ENCODE data around the gene SLFN12L. TPM values are rescaled to one million over a fixed set of nuclear protein-coding genes. Genes with fewer than 3 reads are reported as not detected.

Gene SLFN12L
- total and polyA plus RNA-seq, 9 of the 15 experiments (the other 6 are each of a cell fraction or from before 2014, with no cell fraction given), result 0.04 to 0.31 (median 0.08) TPM; not detected in 3

DNA sequence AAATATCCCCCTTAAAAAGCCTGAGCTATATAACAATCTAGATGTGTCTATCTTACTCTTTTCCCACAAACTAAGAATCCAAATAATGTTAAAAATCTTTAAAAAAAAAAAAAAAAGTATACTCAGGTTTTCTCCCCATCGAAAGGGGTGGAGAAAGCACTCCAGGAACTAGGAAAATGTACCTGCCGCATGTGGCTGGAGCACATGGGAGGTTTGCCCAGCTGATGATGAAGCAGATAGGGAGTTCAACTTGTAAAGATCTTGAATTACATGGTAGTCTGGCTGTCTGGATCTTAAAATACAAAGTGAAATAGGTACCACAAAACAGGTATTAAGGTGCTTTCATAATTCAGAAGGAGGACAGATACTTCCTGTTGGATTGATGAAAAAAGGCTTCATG is 31.9 kb upstream of the SLFN12L start (continued):
- TF ChIP-seq, protein P1, sequence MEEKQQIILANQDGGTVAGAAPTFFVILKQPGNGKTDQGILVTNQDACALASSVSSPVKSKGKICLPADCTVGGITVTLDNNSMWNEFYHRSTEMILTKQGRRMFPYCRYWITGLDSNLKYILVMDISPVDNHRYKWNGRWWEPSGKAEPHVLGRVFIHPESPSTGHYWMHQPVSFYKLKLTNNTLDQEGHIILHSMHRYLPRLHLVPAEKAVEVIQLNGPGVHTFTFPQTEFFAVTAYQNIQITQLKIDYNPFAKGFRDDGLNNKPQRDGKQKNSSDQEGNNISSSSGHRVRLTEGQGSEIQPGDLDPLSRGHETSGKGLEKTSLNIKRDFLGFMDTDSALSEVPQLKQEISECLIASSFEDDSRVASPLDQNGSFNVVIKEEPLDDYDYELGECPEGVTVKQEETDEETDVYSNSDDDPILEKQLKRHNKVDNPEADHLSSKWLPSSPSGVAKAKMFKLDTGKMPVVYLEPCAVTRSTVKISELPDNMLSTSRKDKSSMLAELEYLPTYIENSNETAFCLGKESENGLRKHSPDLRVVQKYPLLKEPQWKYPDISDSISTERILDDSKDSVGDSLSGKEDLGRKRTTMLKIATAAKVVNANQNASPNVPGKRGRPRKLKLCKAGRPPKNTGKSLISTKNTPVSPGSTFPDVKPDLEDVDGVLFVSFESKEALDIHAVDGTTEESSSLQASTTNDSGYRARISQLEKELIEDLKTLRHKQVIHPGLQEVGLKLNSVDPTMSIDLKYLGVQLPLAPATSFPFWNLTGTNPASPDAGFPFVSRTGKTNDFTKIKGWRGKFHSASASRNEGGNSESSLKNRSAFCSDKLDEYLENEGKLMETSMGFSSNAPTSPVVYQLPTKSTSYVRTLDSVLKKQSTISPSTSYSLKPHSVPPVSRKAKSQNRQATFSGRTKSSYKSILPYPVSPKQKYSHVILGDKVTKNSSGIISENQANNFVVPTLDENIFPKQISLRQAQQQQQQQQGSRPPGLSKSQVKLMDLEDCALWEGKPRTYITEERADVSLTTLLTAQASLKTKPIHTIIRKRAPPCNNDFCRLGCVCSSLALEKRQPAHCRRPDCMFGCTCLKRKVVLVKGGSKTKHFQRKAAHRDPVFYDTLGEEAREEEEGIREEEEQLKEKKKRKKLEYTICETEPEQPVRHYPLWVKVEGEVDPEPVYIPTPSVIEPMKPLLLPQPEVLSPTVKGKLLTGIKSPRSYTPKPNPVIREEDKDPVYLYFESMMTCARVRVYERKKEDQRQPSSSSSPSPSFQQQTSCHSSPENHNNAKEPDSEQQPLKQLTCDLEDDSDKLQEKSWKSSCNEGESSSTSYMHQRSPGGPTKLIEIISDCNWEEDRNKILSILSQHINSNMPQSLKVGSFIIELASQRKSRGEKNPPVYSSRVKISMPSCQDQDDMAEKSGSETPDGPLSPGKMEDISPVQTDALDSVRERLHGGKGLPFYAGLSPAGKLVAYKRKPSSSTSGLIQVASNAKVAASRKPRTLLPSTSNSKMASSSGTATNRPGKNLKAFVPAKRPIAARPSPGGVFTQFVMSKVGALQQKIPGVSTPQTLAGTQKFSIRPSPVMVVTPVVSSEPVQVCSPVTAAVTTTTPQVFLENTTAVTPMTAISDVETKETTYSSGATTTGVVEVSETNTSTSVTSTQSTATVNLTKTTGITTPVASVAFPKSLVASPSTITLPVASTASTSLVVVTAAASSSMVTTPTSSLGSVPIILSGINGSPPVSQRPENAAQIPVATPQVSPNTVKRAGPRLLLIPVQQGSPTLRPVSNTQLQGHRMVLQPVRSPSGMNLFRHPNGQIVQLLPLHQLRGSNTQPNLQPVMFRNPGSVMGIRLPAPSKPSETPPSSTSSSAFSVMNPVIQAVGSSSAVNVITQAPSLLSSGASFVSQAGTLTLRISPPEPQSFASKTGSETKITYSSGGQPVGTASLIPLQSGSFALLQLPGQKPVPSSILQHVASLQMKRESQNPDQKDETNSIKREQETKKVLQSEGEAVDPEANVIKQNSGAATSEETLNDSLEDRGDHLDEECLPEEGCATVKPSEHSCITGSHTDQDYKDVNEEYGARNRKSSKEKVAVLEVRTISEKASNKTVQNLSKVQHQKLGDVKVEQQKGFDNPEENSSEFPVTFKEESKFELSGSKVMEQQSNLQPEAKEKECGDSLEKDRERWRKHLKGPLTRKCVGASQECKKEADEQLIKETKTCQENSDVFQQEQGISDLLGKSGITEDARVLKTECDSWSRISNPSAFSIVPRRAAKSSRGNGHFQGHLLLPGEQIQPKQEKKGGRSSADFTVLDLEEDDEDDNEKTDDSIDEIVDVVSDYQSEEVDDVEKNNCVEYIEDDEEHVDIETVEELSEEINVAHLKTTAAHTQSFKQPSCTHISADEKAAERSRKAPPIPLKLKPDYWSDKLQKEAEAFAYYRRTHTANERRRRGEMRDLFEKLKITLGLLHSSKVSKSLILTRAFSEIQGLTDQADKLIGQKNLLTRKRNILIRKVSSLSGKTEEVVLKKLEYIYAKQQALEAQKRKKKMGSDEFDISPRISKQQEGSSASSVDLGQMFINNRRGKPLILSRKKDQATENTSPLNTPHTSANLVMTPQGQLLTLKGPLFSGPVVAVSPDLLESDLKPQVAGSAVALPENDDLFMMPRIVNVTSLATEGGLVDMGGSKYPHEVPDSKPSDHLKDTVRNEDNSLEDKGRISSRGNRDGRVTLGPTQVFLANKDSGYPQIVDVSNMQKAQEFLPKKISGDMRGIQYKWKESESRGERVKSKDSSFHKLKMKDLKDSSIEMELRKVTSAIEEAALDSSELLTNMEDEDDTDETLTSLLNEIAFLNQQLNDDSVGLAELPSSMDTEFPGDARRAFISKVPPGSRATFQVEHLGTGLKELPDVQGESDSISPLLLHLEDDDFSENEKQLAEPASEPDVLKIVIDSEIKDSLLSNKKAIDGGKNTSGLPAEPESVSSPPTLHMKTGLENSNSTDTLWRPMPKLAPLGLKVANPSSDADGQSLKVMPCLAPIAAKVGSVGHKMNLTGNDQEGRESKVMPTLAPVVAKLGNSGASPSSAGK (IDR thresholded peaks at IDR 0.05), result peak; percentile 45
- TF ChIP-seq ZFP1 (CRISPR knock-in tag; IDR thresholded peaks at IDR 0.05) (no peak), MNT (conservative IDR thresholded peaks at IDR 0.05) (peak; percentile 68 to 76), ZBTB9 (CRISPR knock-in tag; IDR thresholded peaks at IDR 0.05) (no peak), JUNB (CRISPR knock-in tag; conservative IDR thresholded peaks at IDR 0.05) (no peak), ZNF778 (CRISPR knock-in tag; IDR thresholded peaks at IDR 0.05) (no peak), GATA2 (CRISPR knock-in tag; IDR thresholded peaks at IDR 0.05) (no peak)
- TF ChIP-seq, protein P2, sequence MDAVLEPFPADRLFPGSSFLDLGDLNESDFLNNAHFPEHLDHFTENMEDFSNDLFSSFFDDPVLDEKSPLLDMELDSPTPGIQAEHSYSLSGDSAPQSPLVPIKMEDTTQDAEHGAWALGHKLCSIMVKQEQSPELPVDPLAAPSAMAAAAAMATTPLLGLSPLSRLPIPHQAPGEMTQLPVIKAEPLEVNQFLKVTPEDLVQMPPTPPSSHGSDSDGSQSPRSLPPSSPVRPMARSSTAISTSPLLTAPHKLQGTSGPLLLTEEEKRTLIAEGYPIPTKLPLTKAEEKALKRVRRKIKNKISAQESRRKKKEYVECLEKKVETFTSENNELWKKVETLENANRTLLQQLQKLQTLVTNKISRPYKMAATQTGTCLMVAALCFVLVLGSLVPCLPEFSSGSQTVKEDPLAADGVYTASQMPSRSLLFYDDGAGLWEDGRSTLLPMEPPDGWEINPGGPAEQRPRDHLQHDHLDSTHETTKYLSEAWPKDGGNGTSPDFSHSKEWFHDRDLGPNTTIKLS (IDR thresholded peaks at IDR 0.05; ENCODE audit: borderline replicate concordance, low read depth), result no peak
- TF ChIP-seq, protein P3, sequence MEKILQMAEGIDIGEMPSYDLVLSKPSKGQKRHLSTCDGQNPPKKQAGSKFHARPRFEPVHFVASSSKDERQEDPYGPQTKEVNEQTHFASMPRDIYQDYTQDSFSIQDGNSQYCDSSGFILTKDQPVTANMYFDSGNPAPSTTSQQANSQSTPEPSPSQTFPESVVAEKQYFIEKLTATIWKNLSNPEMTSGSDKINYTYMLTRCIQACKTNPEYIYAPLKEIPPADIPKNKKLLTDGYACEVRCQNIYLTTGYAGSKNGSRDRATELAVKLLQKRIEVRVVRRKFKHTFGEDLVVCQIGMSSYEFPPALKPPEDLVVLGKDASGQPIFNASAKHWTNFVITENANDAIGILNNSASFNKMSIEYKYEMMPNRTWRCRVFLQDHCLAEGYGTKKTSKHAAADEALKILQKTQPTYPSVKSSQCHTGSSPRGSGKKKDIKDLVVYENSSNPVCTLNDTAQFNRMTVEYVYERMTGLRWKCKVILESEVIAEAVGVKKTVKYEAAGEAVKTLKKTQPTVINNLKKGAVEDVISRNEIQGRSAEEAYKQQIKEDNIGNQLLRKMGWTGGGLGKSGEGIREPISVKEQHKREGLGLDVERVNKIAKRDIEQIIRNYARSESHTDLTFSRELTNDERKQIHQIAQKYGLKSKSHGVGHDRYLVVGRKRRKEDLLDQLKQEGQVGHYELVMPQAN (IDR thresholded peaks at IDR 0.05; ENCODE audit: borderline replicate concordance), result peak; percentile 74; the same call in 1 of the 2 replicates

All from K562 (cell line).